Vagina (tissue), 2 donors: ENCODE data around the gene UBE2I.

ENCODE experiments used
- POLR2A ChIP-seq, 2 donors: fragments of 450-650 bp; IDR thresholded peaks; one replicate each; pipeline ENCODE4 v1.6.1; 2017; ENCODE audit warnings: antibody characterized with exemption in 2 of 2, mild to moderate bottlenecking in 2 of 2, moderate library complexity in 2 of 2
- TF ChIP-seq, protein P1 (sequence below), 3 experiments: fragments of 450-650 bp in 2 of 3; fragments of 200-600 bp in 1 of 3; sonication (generic) in 1 of 3; IDR thresholded peaks; one replicate each; pipeline ENCODE4 v1.5.1; 2017 to 2019; ENCODE audit warnings: antibody characterized with exemption in 3 of 3, mild to moderate bottlenecking in 2 of 3, moderate library complexity in 2 of 3

DNA sequence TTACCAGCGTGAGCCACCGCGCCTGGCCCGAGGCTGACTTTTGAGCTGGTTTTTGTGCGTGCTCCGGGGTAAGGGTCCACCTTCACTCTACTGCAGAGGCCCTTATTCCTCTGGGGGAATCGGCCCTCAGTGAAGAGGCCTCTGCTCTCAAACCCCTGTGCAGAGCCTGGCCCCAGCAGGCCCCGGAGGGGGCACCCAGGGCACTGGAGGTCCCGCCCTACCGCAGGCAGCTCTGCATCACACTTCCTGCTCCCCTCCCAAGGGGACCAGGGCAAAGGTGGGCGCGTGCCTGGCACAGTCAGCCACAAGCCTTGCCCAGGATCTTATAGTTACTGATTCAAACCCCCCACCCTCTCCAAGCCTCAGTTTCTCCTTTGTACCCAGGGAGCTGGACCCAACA lies 3.6 kb upstream of the UBE2I start:
- no peak for TF ChIP-seq POLR2A (IDR thresholded peaks at IDR 0.05)
- TF ChIP-seq, protein P1, sequence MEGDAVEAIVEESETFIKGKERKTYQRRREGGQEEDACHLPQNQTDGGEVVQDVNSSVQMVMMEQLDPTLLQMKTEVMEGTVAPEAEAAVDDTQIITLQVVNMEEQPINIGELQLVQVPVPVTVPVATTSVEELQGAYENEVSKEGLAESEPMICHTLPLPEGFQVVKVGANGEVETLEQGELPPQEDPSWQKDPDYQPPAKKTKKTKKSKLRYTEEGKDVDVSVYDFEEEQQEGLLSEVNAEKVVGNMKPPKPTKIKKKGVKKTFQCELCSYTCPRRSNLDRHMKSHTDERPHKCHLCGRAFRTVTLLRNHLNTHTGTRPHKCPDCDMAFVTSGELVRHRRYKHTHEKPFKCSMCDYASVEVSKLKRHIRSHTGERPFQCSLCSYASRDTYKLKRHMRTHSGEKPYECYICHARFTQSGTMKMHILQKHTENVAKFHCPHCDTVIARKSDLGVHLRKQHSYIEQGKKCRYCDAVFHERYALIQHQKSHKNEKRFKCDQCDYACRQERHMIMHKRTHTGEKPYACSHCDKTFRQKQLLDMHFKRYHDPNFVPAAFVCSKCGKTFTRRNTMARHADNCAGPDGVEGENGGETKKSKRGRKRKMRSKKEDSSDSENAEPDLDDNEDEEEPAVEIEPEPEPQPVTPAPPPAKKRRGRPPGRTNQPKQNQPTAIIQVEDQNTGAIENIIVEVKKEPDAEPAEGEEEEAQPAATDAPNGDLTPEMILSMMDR (IDR thresholded peaks at IDR 0.05), result no peak
